MM.1S (cell line): Measurements from ENCODE around the gene TP53I13.

Source experiments
- DNase-seq: peaks from one replicate; pipeline ENCODE4 v3.0.0-alpha.2; 2015
- H2AFZ ChIP-seq: fragments of 300-600 bp; sonication (generic); 2 replicates; pipeline ENCODE4 v1.6.0; 2016; ENCODE audit warnings: antibody characterized with exemption, low read length
- H3F3A ChIP-seq: fragments of 300-600 bp; sonication (generic); 2 replicates; pipeline ENCODE4 v1.6.1; 2016; ENCODE audit warnings: mild to moderate bottlenecking, antibody characterized with exemption, low read length, moderate library complexity, mixed read lengths; ENCODE audit not compliant: insufficient read depth
- H3K27ac ChIP-seq: fragments of 300-600 bp; sonication (generic); 2 replicates; pipeline ENCODE4 v1.5.1; 2016; ENCODE audit warnings: mild to moderate bottlenecking, low read length
- H3K27me3 ChIP-seq: fragments of 300-600 bp; sonication (generic); replicated peaks from 2 replicates; pipeline ENCODE4 v1.6.0; 2016; ENCODE audit warnings: low read length; ENCODE audit not compliant: insufficient read depth
- H3K36me3 ChIP-seq: fragments of 300-600 bp; sonication (generic); replicated peaks from 2 replicates; pipeline ENCODE4 v1.6.1; 2016; ENCODE audit warnings: mild to moderate bottlenecking, low read length, mixed read lengths; ENCODE audit not compliant: insufficient read depth
- H3K4me1 ChIP-seq: fragments of 300-600 bp; sonication (generic); 2 replicates; pipeline ENCODE4 v1.6.1; 2016; ENCODE audit warnings: low read length, mixed read lengths
- H3K4me2 ChIP-seq: fragments of 300-600 bp; sonication (generic); 2 replicates; pipeline ENCODE4 v1.6.0; 2016; ENCODE audit warnings: low read depth, low read length
- H3K4me3 ChIP-seq: fragments of 300-600 bp; sonication (generic); 2 replicates; pipeline ENCODE4 v1.5.1; 2016; ENCODE audit warnings: low read length, mixed read lengths
- H3K79me2 ChIP-seq: fragments of 300-600 bp; sonication (generic); 2 replicates; pipeline ENCODE4 v1.6.1; 2016; ENCODE audit warnings: mixed run types, low read length, mixed read lengths
- H3K9ac ChIP-seq: fragments of 300-600 bp; sonication (generic); 2 replicates; pipeline ENCODE4 v1.6.1; 2016; ENCODE audit warnings: low read length, mixed read lengths
- H3K9me2 ChIP-seq: fragments of 300-600 bp; sonication (generic); replicated peaks from 2 replicates; pipeline ENCODE4 v1.6.1; 2016; ENCODE audit warnings: mild to moderate bottlenecking, low read length, mixed read lengths; ENCODE audit not compliant: insufficient read depth
- H3K9me3 ChIP-seq: fragments of 300-600 bp; sonication (generic); replicated peaks from 2 replicates; pipeline ENCODE4 v1.6.1; 2016; ENCODE audit warnings: mild to moderate bottlenecking, low read length, mixed read lengths; ENCODE audit not compliant: insufficient read depth
- H4K20me1 ChIP-seq: fragments of 300-600 bp; sonication (generic); 2 replicates; pipeline ENCODE4 v1.6.1; 2016; ENCODE audit warnings: mild to moderate bottlenecking, low read length, moderate library complexity, mixed read lengths; ENCODE audit not compliant: insufficient read depth
- EZH2 ChIP-seq: fragments of 300-600 bp; sonication (generic); optimal IDR thresholded peaks from 2 replicates; pipeline ENCODE3; 2017; ENCODE audit warnings: low read depth, mild to moderate bottlenecking, antibody characterized with exemption, low read length, mixed read lengths
- EZH2phosphoT487 ChIP-seq: fragments of 300-600 bp; sonication (generic); IDR thresholded peaks from 2 replicates; pipeline ENCODE4 v1.6.1; 2018; ENCODE audit warnings: antibody characterized with exemption, low read length
- TF ChIP-seq, protein P1 (sequence below): fragments of 300-600 bp; sonication (generic); IDR thresholded peaks from 2 replicates; pipeline ENCODE4 v1.5.1; 2016; ENCODE audit warnings: antibody characterized with exemption, low read length, mixed read lengths

TP53I13 gene

DNA sequence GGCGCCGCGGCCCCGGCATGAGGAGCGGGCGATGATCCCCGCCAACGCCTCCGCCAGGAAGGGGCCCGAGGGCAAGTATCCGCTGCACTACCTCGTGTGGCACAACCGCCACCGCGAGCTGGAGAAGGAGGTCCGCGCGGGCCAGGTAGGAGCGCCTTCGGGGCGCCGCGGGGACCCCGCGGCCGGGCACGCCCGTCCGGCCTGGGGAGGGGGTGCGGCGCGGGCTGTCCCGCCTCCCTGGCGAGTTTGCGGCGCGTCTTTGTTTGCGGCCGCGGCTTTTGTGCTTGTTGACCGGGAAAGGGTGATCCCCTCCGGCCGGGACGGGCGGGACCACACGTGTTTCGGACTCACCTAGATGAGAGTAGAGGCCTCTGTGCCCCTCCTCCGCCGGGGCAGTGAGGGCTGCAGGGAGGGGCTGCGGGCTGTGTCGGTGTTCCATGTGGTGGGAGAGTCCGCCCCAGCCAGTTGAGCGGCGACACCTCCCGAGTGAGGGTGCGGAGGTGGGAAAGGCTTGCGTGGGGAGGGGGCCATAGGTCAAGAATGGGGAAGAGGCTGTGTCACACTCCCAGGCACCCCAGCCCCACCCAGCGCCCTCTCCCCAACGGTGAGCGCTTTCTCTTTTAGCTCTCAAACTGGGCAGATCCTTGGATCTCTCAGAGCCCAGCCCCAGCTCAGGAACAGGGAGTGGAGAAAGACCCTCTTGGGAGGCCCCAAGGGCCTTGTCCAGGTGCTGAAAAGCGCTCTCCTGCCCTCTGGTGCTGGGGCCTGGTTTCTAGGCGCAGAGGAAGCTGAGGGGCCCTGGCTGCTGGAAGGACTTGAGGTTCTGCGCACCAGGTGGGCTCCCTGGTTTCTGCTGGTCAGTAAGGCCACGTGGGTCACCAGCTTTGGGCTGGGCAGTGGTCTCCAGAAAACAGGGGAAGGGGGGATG lies 25.4 kb downstream of the TP53I13 start:
- Histone ChIP-seq H3K27me3 (no peaks in the 10 kb centered on the region), H3K27ac (no peak overlapping the region), H3K9ac (peak overlapping the region; percentile 21; the same call in 1 of the 2 replicates), H3K9me2 (no peaks in the 10 kb centered on the region), H3K4me1 (peaks cover 29% of the 10 kb centered on the region), H3K4me3 (peak overlapping the region; percentile 73), H3K9me3 (no peaks in the 10 kb centered on the region), H3K36me3 (no peaks in the 10 kb centered on the region), H2AFZ (peak overlapping the region; percentile 69; the same call in 1 of the 2 replicates), H3K79me2 (peaks cover 1% of the 10 kb centered on the region), H4K20me1 (no peaks in the 10 kb centered on the region), H3F3A (peaks cover 6% of the 10 kb centered on the region; the same call in 1 of the 2 replicates), H3K4me2 (peak overlapping the region; percentile 97)
- peak; percentile 40 for DNase-seq
- TF ChIP-seq EZH2: no peak
- TF ChIP-seq, protein P1, sequence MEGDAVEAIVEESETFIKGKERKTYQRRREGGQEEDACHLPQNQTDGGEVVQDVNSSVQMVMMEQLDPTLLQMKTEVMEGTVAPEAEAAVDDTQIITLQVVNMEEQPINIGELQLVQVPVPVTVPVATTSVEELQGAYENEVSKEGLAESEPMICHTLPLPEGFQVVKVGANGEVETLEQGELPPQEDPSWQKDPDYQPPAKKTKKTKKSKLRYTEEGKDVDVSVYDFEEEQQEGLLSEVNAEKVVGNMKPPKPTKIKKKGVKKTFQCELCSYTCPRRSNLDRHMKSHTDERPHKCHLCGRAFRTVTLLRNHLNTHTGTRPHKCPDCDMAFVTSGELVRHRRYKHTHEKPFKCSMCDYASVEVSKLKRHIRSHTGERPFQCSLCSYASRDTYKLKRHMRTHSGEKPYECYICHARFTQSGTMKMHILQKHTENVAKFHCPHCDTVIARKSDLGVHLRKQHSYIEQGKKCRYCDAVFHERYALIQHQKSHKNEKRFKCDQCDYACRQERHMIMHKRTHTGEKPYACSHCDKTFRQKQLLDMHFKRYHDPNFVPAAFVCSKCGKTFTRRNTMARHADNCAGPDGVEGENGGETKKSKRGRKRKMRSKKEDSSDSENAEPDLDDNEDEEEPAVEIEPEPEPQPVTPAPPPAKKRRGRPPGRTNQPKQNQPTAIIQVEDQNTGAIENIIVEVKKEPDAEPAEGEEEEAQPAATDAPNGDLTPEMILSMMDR: peak; percentile 44

DNA sequence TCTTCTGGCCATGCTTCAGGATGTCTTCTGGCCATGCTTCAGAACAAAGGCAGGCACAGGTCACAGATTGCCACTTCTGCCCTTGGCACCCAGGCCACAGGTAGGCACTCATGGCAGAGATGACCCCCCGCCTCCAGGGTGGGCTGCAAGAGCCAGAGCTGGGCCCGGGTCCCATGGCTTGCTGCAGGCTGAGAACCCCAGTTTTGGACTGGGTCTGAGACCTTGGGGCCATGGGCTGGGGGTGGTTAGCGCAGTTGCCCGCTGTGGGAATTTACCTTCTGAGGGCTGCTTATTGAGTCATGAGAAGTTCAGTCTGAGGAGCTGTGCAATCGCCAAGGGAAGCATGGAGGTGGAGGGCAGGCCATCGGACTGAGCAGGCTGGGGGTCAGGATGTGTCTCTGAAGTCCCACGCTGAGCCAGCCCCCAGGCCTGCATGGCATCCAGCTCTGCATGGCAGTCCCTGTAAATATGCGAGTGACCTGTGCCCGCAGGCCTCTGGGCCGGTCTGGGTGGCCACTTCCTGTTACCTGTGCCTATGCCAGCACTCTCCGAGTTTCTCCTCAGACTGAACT lies 26.1 kb downstream of the TP53I13 start:
- H3K36me3 ChIP-seq: no peaks in the 10 kb centered on the region
- no peaks in the 10 kb centered on the region; the same call in 1 of the 2 replicates for H3K79me2 ChIP-seq
- peaks cover 6% of the 10 kb centered on the region; the same call in 1 of the 2 replicates for H3F3A ChIP-seq
- no peak overlapping the region for H3K27ac ChIP-seq
- H3K9ac ChIP-seq: no peak overlapping the region
- no peaks in the 10 kb centered on the region for H3K9me3 ChIP-seq
- no peaks in the 10 kb centered on the region for H4K20me1 ChIP-seq
- H2AFZ ChIP-seq: no peak overlapping the region
- TF ChIP-seq EZH2: no peak
- TF ChIP-seq, protein P1: no peak; the same call in 1 of the 2 replicates
- no peak for TF ChIP-seq EZH2phosphoT487
- H3K4me2 ChIP-seq: peak overlapping the region; percentile 97; the same call in 1 of the 2 replicates
- peaks cover 29% of the 10 kb centered on the region for H3K4me1 ChIP-seq
- H3K9me2 ChIP-seq: no peaks in the 10 kb centered on the region
- H3K4me3 ChIP-seq: no peak overlapping the region
- H3K27me3 ChIP-seq: no peaks in the 10 kb centered on the region
- no peak for DNase-seq

DNA sequence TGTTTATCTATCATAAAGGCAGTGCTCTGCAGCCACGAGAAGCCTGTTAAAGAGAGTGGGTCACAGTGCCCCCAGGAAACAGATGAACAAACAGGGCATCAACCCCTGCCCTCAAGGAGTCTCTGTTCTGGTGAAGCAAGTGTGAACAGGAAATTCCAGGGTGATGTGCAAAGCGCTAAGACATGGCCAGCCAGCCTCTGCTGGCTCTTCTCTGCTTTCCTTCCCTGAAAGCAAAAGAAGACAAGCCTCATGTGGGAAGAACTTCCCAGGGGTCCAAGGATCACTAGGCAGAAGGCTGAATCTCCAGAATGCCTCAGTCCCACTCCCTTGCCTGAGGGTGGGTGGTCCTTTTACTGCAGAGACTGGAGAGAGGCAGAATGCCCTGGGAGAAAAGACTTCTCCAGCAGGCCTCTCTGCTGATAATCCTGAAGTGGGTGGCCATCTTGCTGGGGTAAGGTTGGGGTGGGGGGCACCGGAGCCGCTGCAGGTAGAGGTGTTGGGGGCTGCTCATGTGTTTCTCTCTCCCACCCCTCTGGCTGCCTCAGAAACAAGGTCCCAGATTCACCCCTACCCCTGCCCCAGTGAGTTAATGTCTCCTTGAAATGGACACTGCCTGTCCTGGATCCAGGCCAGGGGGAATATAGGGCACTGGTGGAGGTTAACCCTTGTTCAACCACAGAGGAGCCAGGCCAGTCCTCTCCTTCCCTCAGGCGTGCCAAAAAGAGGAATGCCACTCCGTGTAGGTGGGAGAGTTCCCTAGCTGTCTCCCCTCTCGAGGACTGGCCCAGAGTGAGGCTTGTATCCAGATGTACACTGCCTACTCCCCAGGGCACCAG lies 26.8 kb downstream of the TP53I13 start:
- no peak for DNase-seq
- no peaks in the 10 kb centered on the region for H3K9me3 ChIP-seq
- no peak overlapping the region for H3K4me2 ChIP-seq
- H3F3A ChIP-seq: peaks cover 6% of the 10 kb centered on the region; the same call in 1 of the 2 replicates
- no peaks in the 10 kb centered on the region for H3K9me2 ChIP-seq
- H3K36me3 ChIP-seq: no peaks in the 10 kb centered on the region
- H3K27me3 ChIP-seq: no peaks in the 10 kb centered on the region
- H3K79me2 ChIP-seq: no peaks in the 10 kb centered on the region
- H4K20me1 ChIP-seq: no peaks in the 10 kb centered on the region
- H3K4me3 ChIP-seq: no peak overlapping the region
- no peak overlapping the region for H3K9ac ChIP-seq
- TF ChIP-seq EZH2 (no peak), EZH2phosphoT487 (no peak)
- TF ChIP-seq, protein P1: no peak
- H3K27ac ChIP-seq: no peak overlapping the region
- no peak overlapping the region for H2AFZ ChIP-seq
- peaks cover 27% of the 10 kb centered on the region for H3K4me1 ChIP-seq
